ENCODE measurements around the gene OSBP2.

OSBP2 gene

DNA sequence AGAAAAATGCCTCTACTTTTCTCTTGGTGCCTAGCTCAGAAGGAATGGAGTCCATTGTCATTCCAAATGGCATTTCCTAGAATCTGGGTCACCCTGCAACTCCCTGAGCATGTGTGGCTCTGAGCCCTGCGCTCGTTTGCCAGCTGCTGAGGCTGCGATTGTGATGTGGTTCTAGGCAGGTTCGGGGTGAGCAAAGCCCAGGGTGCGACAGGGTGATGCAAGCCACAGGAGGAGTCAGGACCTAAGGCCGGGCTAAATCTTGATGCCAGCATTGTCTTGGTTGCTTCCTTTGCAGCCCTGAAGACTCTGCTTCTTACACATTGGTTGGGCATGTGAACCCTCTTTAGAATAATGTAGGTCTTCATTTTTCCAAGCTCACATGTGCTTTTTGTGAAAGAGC lies 142.9 kb downstream of the OSBP2 start:
- DNase-seq (ENCODE audit: insufficient read length, low spot score), result no peak
- TF ChIP-seq CTCF (IDR thresholded peaks at IDR 0.05; ENCODE audit: insufficient read depth, missing control alignments), result no peak
- no peak for FAIRE-seq

DNA sequence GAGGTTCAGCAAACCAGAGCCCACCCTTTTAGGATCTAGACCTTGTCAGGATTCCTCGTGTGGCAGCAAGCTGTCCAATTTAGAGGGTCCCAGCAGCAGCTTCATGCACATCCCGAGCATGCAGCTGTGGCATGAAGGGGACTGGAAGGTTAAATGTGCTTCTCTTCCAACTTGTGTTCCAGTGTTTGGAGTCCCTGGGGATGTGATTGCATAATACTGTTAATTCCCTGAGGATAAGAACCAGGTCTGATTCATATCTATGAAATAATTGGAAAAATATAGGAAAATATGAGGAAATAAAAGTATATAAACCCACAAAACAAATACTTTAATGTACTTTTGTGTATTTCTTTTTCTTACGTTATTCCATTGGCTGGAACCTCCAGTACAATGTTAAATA lies 143.4 kb downstream of the OSBP2 start:
- TF ChIP-seq CTCF (IDR thresholded peaks at IDR 0.05; ENCODE audit: insufficient read depth, missing control alignments), result no peak
- DNase-seq (ENCODE audit: insufficient read length, low spot score) (no peak), FAIRE-seq (no peak)

DNA sequence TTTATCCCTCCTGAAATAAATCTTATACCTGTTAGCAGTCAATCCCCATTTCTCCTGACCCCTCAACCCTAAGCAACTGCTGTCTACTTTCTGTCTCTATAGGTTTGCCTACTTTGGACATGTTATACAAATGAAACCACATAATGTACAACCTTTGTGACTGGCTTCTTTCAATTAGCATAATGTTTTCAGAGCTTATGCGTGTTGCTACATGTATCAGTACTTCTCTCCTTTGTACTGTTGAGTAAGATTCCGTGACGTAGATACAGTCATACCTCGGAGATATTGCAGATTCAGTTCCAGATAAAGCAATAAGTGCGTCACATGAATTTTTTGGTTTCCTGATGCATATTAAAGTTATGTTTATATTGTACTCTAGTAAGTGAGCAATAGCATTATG lies 146.6 kb downstream of the OSBP2 start:
- no peak for TF ChIP-seq CTCF (IDR thresholded peaks at IDR 0.05; ENCODE audit: insufficient read depth, missing control alignments)
- no peak for DNase-seq (ENCODE audit: insufficient read length, low spot score)
- no peak for FAIRE-seq

- TF ChIP-seq CTCF (IDR thresholded peaks at IDR 0.05; ENCODE audit: insufficient read depth, missing control alignments), result no peak
- no peak for DNase-seq (ENCODE audit: insufficient read length, low spot score)
- FAIRE-seq, result no peak
Measured at GRCh38 chr22:30843245-30843644, 148.6 kb downstream of the OSBP2 start.

DNA sequence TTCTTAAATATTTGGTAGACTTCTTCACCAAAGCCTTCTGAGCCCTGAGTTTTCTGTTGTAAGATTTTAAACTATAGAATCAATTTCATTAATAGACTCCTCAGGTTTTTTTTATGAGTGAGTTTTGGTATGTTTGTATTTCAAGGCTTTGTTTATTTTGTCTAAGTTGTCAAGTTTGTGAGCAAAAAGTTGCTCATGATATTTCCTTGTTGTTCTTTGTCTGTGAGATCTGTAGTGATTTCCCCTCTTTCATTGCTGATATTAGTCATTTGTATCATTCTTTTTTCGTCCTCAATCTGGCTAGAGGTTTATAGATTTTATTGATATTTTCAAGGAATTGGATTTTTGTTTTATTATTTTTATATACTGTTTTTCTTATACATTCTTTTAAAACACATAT lies 152.9 kb downstream of the OSBP2 start:
- FAIRE-seq (no peak), DNase-seq (ENCODE audit: insufficient read length, low spot score) (no peak)
- no peak for TF ChIP-seq CTCF (IDR thresholded peaks at IDR 0.05; ENCODE audit: insufficient read depth, missing control alignments)

GRCh38 chr22:30855266-30855665 lies 160.6 kb downstream of the OSBP2 start:
- DNase-seq (ENCODE audit: insufficient read length, low spot score) (no peak), FAIRE-seq (no peak)
- no peak for TF ChIP-seq CTCF (IDR thresholded peaks at IDR 0.05; ENCODE audit: insufficient read depth, missing control alignments)

DNA sequence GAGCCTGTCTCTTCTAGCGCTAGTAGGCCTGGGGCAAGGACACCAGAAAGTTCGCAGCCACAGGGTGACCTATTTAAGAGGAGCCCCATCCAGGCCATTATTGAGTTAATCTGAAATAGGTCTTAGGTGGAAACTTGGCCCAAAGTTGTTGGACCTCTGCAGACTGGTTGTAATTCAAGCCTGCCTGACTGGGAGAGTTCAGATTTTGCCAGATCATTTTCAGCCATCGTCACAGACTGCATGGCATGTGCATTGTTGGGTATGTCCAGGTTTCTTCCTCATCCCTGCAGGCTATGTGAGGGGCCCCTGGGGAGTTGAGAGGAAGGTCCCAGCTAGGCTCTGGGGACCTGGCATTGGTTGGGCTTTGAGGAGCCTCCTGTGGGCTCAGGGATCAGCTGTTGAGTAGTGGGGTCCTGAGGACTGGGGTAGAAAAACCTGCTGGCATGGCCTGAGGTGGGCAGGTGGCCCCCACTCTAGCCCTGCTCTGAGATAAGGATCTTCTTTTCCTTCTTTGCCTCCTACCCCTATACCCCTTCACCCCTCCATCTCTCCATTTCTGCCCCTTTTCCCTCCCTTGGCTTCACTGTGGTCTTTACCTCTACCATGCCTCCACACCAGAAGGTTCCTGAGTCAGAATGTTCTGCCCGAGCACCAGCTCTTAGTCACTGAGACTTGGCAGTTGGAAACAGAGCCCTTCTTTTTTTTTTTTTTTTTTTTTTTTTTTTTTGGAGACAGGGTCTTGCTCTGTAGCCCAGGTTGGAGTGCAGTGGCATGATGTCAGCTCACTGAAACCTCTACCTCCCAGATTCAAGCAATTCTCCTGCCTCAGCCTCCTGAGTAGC lies 161.2 kb downstream of the OSBP2 start:
- FAIRE-seq (no peak), DNase-seq (ENCODE audit: insufficient read length, low spot score) (no peak)
- no peak for TF ChIP-seq CTCF (IDR thresholded peaks at IDR 0.05; ENCODE audit: insufficient read depth, missing control alignments)
